GM19324 (cell line): Measurements from ENCODE around the gene CEP112.

ENCODE experiments used
- ATAC-seq: cut with Tn5 transposase; IDR thresholded peaks from one replicate; pipeline ENCODE4 v1.9.1; 2021; ENCODE audit warnings: mild to moderate bottlenecking, moderate library complexity; ENCODE audit not compliant: unreplicated experiment, low FRiP score

The CEP112 gene

GRCh38 chr17:65587534-65588180 lies 604.3 kb downstream of the CEP112 start:
- ATAC-seq, result no peak

DNA sequence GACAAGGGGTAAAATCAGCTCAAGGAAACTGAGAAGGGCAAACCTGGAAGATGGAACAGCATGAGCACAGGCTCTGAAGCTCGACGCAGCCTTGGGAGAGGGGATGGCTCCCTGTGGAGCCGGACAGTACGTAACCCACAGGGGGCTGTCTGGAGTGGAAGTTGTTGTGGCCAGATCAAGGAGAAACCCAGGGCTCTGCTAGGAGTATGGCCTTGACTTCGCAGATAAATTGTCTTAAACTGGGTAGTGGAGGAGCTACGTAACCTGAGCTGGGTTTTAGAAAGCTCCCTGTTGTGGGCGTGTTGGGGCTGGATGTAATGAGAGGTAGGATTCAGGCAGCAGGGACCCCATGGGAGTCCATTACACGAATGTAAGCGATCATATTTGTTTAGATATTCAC lies 605.0 kb downstream of the CEP112 start:
- ATAC-seq, result no peak
